DOHH2 (cell line): ENCODE results near the gene BCS1L.

ENCODE experiments used
- EZH2phosphoT487 ChIP-seq: fragments of 200-600 bp; sonication (generic); IDR thresholded peaks from 2 replicates; pipeline ENCODE4 v1.6.1; 2017; ENCODE audit warnings: borderline replicate concordance, mild to moderate bottlenecking, antibody characterized with exemption, low read length, moderate library complexity, mixed read lengths
- TF ChIP-seq, protein P1 (sequence below): fragments of 200-600 bp; sonication (generic); IDR thresholded peaks from one replicate; pipeline ENCODE4 v1.5.1; 2014; ENCODE audit warnings: antibody characterized with exemption, mild to moderate bottlenecking, low read depth, low read length; ENCODE audit not compliant: poor library complexity, severe bottlenecking

DNA sequence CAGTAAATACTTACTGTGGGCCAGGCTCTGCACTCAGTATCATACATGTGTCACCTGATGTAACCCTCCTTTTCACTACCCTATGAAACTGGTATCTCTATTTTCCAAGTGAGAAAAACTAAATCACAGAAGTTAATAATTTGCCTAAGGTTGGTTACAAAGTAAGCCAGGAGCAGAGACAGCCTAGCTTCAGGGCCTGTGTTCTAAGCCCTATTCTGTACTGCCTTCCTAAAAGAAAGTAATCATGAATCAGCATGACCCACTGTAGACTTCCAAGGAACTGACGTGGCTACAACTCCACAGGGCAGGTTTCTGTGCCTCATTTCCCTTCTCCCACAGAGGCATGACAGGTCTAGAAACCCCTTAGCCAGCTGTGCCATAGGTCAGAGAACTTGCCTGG lies 14.4 kb upstream of the BCS1L start:
- TF ChIP-seq, protein P1, sequence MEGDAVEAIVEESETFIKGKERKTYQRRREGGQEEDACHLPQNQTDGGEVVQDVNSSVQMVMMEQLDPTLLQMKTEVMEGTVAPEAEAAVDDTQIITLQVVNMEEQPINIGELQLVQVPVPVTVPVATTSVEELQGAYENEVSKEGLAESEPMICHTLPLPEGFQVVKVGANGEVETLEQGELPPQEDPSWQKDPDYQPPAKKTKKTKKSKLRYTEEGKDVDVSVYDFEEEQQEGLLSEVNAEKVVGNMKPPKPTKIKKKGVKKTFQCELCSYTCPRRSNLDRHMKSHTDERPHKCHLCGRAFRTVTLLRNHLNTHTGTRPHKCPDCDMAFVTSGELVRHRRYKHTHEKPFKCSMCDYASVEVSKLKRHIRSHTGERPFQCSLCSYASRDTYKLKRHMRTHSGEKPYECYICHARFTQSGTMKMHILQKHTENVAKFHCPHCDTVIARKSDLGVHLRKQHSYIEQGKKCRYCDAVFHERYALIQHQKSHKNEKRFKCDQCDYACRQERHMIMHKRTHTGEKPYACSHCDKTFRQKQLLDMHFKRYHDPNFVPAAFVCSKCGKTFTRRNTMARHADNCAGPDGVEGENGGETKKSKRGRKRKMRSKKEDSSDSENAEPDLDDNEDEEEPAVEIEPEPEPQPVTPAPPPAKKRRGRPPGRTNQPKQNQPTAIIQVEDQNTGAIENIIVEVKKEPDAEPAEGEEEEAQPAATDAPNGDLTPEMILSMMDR: no peak
- no peak for TF ChIP-seq EZH2phosphoT487
